ENCODE results near the gene PDIA5. TPM values are rescaled to one million over a fixed set of nuclear protein-coding genes. Genes with fewer than 3 reads are reported as not detected.

The PDIA5 gene
- polyA plus RNA-seq, 1 donor (not counting 4 experiments of a cell fraction or from before 2014, with no cell fraction given), result 29.8 TPM

GRCh38 chr3:123180791-123181190 lies 114.0 kb downstream of the PDIA5 start:
- Histone ChIP-seq H3K4me3 (ENCODE audit: control insufficient read depth in 2 of 3, extremely low read depth in 1 of 3, insufficient read depth in 2 of 3, low read depth in 1 of 3, low read length in 3 of 3) (no peak overlapping the region), H4K20me1 (ENCODE audit: control insufficient read depth, extremely low read depth, insufficient read depth, low read length) (no peaks in the 10 kb centered on the region), H3K27ac (ENCODE audit: control insufficient read depth, insufficient read depth, low read length) (no peak overlapping the region), H3K36me3 (ENCODE audit: control insufficient read depth in 2 of 2, extremely low read depth in 1 of 2, insufficient read depth in 2 of 2, low read length in 2 of 2) (no peaks in the 10 kb centered on the region), H3K9me3 (ENCODE audit: control insufficient read depth, low read depth, low read length) (no peaks in the 10 kb centered on the region), H3K79me2 (ENCODE audit: control insufficient read depth, insufficient read depth, low read length) (no peaks in the 10 kb centered on the region), H3K4me1 (ENCODE audit: control insufficient read depth, extremely low read depth, insufficient read depth, low read length) (no peaks in the 10 kb centered on the region), H3K9me1 (ENCODE audit: control insufficient read depth, extremely low read depth, insufficient read depth, low read length) (no peaks in the 10 kb centered on the region), H3K27me3 (ENCODE audit: control insufficient read depth, extremely low read depth, insufficient read depth, low read length) (no peaks in the 10 kb centered on the region), H3K4me2 (ENCODE audit: control insufficient read depth, extremely low read depth, insufficient read depth, low read depth, low read length) (no peak overlapping the region), H3K9ac (ENCODE audit: control insufficient read depth, extremely low read depth, insufficient read depth, low read length) (no peak overlapping the region), H2AFZ (ENCODE audit: control insufficient read depth, low read length) (no peak overlapping the region)
- dilution Hi-C loops (cut with MboI; ENCODE audit: extremely low pct_ligation_motif_present, low sequenced_read_pairs), result no loop called here
- TF ChIP-seq CTCF (optimal IDR thresholded peaks at IDR 0.05 in 1 of 3, IDR thresholded peaks at IDR 0.05 in 1 of 3, conservative IDR thresholded peaks at IDR 0.05 in 1 of 3; ENCODE audit: extremely low read depth in 1 of 3, insufficient read depth in 2 of 3, low read length in 3 of 3) (no peak), EZH2 (IDR thresholded peaks at IDR 0.05; ENCODE audit: low read length) (no peak)
- FAIRE-seq, result no peak
- no peak for DNase-seq (ENCODE audit: low read depth, low spot score)

GRCh38 chr3:123186695-123187094 lies 119.9 kb downstream of the PDIA5 start:
- Histone ChIP-seq H3K4me1 (ENCODE audit: control insufficient read depth, extremely low read depth, insufficient read depth, low read length) (no peaks in the 10 kb centered on the region), H3K9me3 (ENCODE audit: control insufficient read depth, low read depth, low read length) (no peaks in the 10 kb centered on the region), H3K27ac (ENCODE audit: control insufficient read depth, insufficient read depth, low read length) (no peak overlapping the region), H2AFZ (ENCODE audit: control insufficient read depth, low read length) (no peak overlapping the region), H3K27me3 (ENCODE audit: control insufficient read depth, extremely low read depth, insufficient read depth, low read length) (no peaks in the 10 kb centered on the region), H3K9me1 (ENCODE audit: control insufficient read depth, extremely low read depth, insufficient read depth, low read length) (no peaks in the 10 kb centered on the region), H3K4me3 (ENCODE audit: control insufficient read depth in 2 of 3, extremely low read depth in 1 of 3, insufficient read depth in 2 of 3, low read depth in 1 of 3, low read length in 3 of 3) (no peak overlapping the region), H4K20me1 (ENCODE audit: control insufficient read depth, extremely low read depth, insufficient read depth, low read length) (no peaks in the 10 kb centered on the region), H3K79me2 (ENCODE audit: control insufficient read depth, insufficient read depth, low read length) (no peaks in the 10 kb centered on the region), H3K9ac (ENCODE audit: control insufficient read depth, extremely low read depth, insufficient read depth, low read length) (no peak overlapping the region), H3K36me3 (ENCODE audit: control insufficient read depth in 2 of 2, extremely low read depth in 1 of 2, insufficient read depth in 2 of 2, low read length in 2 of 2) (no peaks in the 10 kb centered on the region), H3K4me2 (ENCODE audit: control insufficient read depth, extremely low read depth, insufficient read depth, low read depth, low read length) (no peak overlapping the region)
- FAIRE-seq, result no peak
- TF ChIP-seq EZH2 (IDR thresholded peaks at IDR 0.05; ENCODE audit: low read length) (no peak), CTCF (optimal IDR thresholded peaks at IDR 0.05 in 1 of 3, IDR thresholded peaks at IDR 0.05 in 1 of 3, conservative IDR thresholded peaks at IDR 0.05 in 1 of 3; ENCODE audit: extremely low read depth in 1 of 3, insufficient read depth in 2 of 3, low read length in 3 of 3) (no peak)
- DNase-seq (ENCODE audit: low read depth, low spot score), result no peak
- dilution Hi-C loops (cut with MboI; ENCODE audit: extremely low pct_ligation_motif_present, low sequenced_read_pairs), result no loop called here

Data from keratinocyte (primary cell).